Neural cell (in vitro differentiated cells): ENCODE data around the gene HCK. TPM values are rescaled to one million over a fixed set of nuclear protein-coding genes. Genes with fewer than 3 reads are reported as not detected.

ENCODE experiments used
- H2AFZ ChIP-seq: fragments of 200-600, 300-800 bp; sonication (generic), shearing (Covaris generic); 2 replicates; pipeline ENCODE4 v1.6.0; 2014; ENCODE audit warnings: low read depth, mild to moderate bottlenecking, antibody characterized with exemption, low read length, moderate library complexity
- H3F3A ChIP-seq: fragments of 200-600 bp; shearing (Covaris generic); 2 replicates; pipeline ENCODE4 v1.6.1; 2016; ENCODE audit warnings: mild to moderate bottlenecking, moderate library complexity, mixed read lengths, antibody characterized with exemption, low read length; ENCODE audit not compliant: insufficient read depth, poor library complexity, severe bottlenecking
- H3K27ac ChIP-seq: fragments of 200-600, 300-800 bp; sonication (generic), shearing (Covaris generic); 2 replicates; pipeline ENCODE4 v1.5.1; 2014; ENCODE audit warnings: mild to moderate bottlenecking, low read length, moderate library complexity
- H3K27me3 ChIP-seq: fragments of 300-800, 200-600 bp; sonication (generic), shearing (Covaris generic); 2 replicates; pipeline ENCODE4 v1.6.0; 2014; ENCODE audit warnings: mild to moderate bottlenecking, low read depth, low read length, moderate library complexity; ENCODE audit not compliant: insufficient read depth
- H3K36me3 ChIP-seq: fragments of 300-800, 200-600 bp; sonication (generic), shearing (Covaris generic); 2 replicates; pipeline ENCODE4 v1.5.1; 2014; ENCODE audit warnings: mild to moderate bottlenecking, antibody characterized with exemption, low read length, moderate library complexity; ENCODE audit not compliant: insufficient read depth
- H3K4me2 ChIP-seq: fragments of 300-800, 200-600 bp; sonication (generic), shearing (Covaris generic); 2 replicates; pipeline ENCODE4 v1.6.0; 2014; ENCODE audit warnings: mild to moderate bottlenecking, low read length
- H3K4me3 ChIP-seq: fragments of 300-800, 200-600 bp; sonication (generic), shearing (Covaris generic); 2 replicates; pipeline ENCODE4 v1.5.1; 2014; ENCODE audit warnings: mild to moderate bottlenecking, low read length, moderate library complexity
- H3K79me2 ChIP-seq: fragments of 200-600 bp; shearing (Covaris generic); replicated peaks from 2 replicates; pipeline ENCODE4 v1.6.0; 2014; ENCODE audit warnings: mild to moderate bottlenecking, low read length, moderate library complexity; ENCODE audit not compliant: insufficient read depth
- H3K9ac ChIP-seq: fragments of 300-800, 200-600 bp; sonication (generic), shearing (Covaris generic); 2 replicates; pipeline ENCODE4 v1.6.1; 2016; ENCODE audit warnings: mild to moderate bottlenecking, low read length, mixed read lengths
- H3K9me2 ChIP-seq: fragments of 200-600 bp; shearing (Covaris generic); 2 replicates; pipeline ENCODE4 v1.6.1; 2016; ENCODE audit warnings: mild to moderate bottlenecking, low read length, mixed read lengths; ENCODE audit not compliant: insufficient read depth
- H3K9me3 ChIP-seq: fragments of 200-600, 300-800 bp; sonication (generic), shearing (Covaris generic); 2 replicates; pipeline ENCODE4 v1.6.1; 2016; ENCODE audit warnings: mild to moderate bottlenecking, mixed run types, low read length, moderate library complexity, mixed read lengths
- H4K20me1 ChIP-seq: fragments of 200-600 bp; shearing (Covaris generic); 2 replicates; pipeline ENCODE4 v1.6.1; 2016; ENCODE audit warnings: mild to moderate bottlenecking, mixed run types; ENCODE audit not compliant: insufficient read depth
- CTCF ChIP-seq: fragments of 450-650 bp; IDR thresholded peaks from 2 replicates; pipeline ENCODE4 v1.5.1; 2014; ENCODE audit warnings: antibody characterized with exemption, mild to moderate bottlenecking, moderate library complexity; ENCODE audit not compliant: poor library complexity, severe bottlenecking
- EP300 ChIP-seq: fragments of 450-650 bp; conservative IDR thresholded peaks from 2 replicates; pipeline ENCODE4 v1.6.1; 2014; ENCODE audit warnings: antibody characterized with exemption, mild to moderate bottlenecking, moderate library complexity; ENCODE audit not compliant: poor library complexity, severe bottlenecking
- EZH2 ChIP-seq: fragments of 200-600, 300-800 bp; shearing (Covaris generic), sonication (generic); IDR thresholded peaks from 2 replicates; pipeline ENCODE4 v1.6.1; 2014; ENCODE audit warnings: antibody characterized with exemption, low read length, borderline replicate concordance, mild to moderate bottlenecking; ENCODE audit not compliant: insufficient read depth, poor library complexity, severe bottlenecking
- POLR2AphosphoS5 ChIP-seq: IDR thresholded peaks from 2 replicates; pipeline ENCODE4 v1.6.1; 2012
- RAD21 ChIP-seq: fragments of 450-650 bp; conservative IDR thresholded peaks from 2 replicates; pipeline ENCODE4 v1.6.1; 2014; ENCODE audit warnings: antibody characterized with exemption, mild to moderate bottlenecking, moderate library complexity
- REST ChIP-seq: IDR thresholded peaks from 2 replicates; pipeline ENCODE4 v1.6.1; 2012; ENCODE audit warnings: borderline replicate concordance
- SMC3 ChIP-seq: fragments of 450-650 bp; conservative IDR thresholded peaks from 2 replicates; pipeline ENCODE4 v1.6.1; 2014; ENCODE audit warnings: antibody characterized with exemption, mild to moderate bottlenecking, moderate library complexity; ENCODE audit not compliant: poor library complexity
- TAF1 ChIP-seq: IDR thresholded peaks from 2 replicates; pipeline ENCODE4 v1.6.1; 2012; ENCODE audit warnings: low read depth
- polyA plus RNA-seq: library from polyadenylated mRNA; depleted of rRNA; stranded (reverse); fragments of >200 nt; gene quantifications from 2 replicates; pipeline ENCODE4 v1.2.3, GENCODE V29; 2014

The HCK gene
- polyA plus RNA-seq, 1 donor from 2014 or later = 0.58 TPM

- Histone ChIP-seq H3K4me3 (no peak overlapping the region), H3K9me3 (no peaks in the 10 kb centered on the region), H4K20me1 (no peaks in the 10 kb centered on the region), H3K36me3 (no peaks in the 10 kb centered on the region), H2AFZ (no peak overlapping the region), H3K9me2 (no peaks in the 10 kb centered on the region), H3K27ac (no peak overlapping the region), H3F3A (no peaks in the 10 kb centered on the region), H3K79me2 (no peaks in the 10 kb centered on the region), H3K9ac (no peak overlapping the region), H3K4me2 (no peak overlapping the region), H3K27me3 (peaks cover 34% of the 10 kb centered on the region)
- TF ChIP-seq CTCF (no peak), EP300 (no peak), RAD21 (no peak), TAF1 (no peak), EZH2 (no peak), POLR2AphosphoS5 (no peak), SMC3 (no peak), REST (no peak)
Observed at GRCh38 chr20:32056708-32057483, 4.9 kb downstream of the HCK start.

- Histone ChIP-seq H3K36me3 (no peaks in the 10 kb centered on the region), H3K27ac (no peak overlapping the region), H4K20me1 (no peaks in the 10 kb centered on the region), H3K4me2 (no peak overlapping the region), H3K9me2 (no peaks in the 10 kb centered on the region), H3F3A (no peaks in the 10 kb centered on the region), H3K4me3 (no peak overlapping the region), H3K9ac (no peak overlapping the region), H2AFZ (no peak overlapping the region), H3K79me2 (no peaks in the 10 kb centered on the region), H3K9me3 (no peaks in the 10 kb centered on the region), H3K27me3 (peaks cover 26% of the 10 kb centered on the region)
- TF ChIP-seq EZH2 (no peak), POLR2AphosphoS5 (no peak), EP300 (no peak), TAF1 (no peak), RAD21 (no peak), SMC3 (no peak)
Observed at GRCh38 chr20:32057656-32058184, 5.7 kb downstream of the HCK start.
